Colonic mucosa (tissue), 4 donors: ENCODE measurements around the gene CLINT1. TPM values are rescaled to one million over a fixed set of nuclear protein-coding genes. Genes with fewer than 3 reads are reported as not detected.
"Not testable (repeated sequence)": the region's sequence is repeated elsewhere in the genome, so short reads cannot be mapped to it uniquely, and the experiment has no call there.

ENCODE experiments used
- DNase-seq: peaks from one replicate; pipeline ENCODE4 v3.0.0-alpha.2; 2020
- H3K27ac ChIP-seq: fragments of 200-600 bp; one replicate; pipeline ENCODE4 v1.8.0; 2021
- H3K27me3 ChIP-seq: fragments of 200-600 bp; one replicate; pipeline ENCODE4 v1.8.0; 2021
- H3K36me3 ChIP-seq: fragments of 200-600 bp; one replicate; pipeline ENCODE4 v1.8.0; 2021
- H3K4me1 ChIP-seq: fragments of 200-600 bp; one replicate; pipeline ENCODE4 v1.8.0; 2021; ENCODE audit warnings: mild to moderate bottlenecking
- H3K4me3 ChIP-seq: fragments of 200-600 bp; one replicate; pipeline ENCODE4 v1.8.0; 2021
- H3K9ac ChIP-seq, 2 donors: one replicate each; pipeline ENCODE4 v1.7.0; 2013; ENCODE audit warnings: control low read depth in 2 of 2, low read depth in 2 of 2, low read length in 2 of 2
- H3K9me3 ChIP-seq: fragments of 200-600 bp; one replicate; pipeline ENCODE4 v1.8.0; 2021
- CTCF ChIP-seq: fragments of 200-600 bp; IDR thresholded peaks from one replicate; pipeline ENCODE4 v1.8.0; 2022; ENCODE audit warnings: antibody characterized with exemption, mild to moderate bottlenecking
- intact Hi-C: fragments of 100-400 bp; cut with DNase I; formaldehyde crosslinking; loops from one replicate; pipeline ENCODE4 v1.14.1; 2022
- total RNA-seq, 2 donors: library from RNA; stranded (reverse); fragmentation: NEBNext Ultra II Directional in 1 of 2; extraction: Animal tissue kit (Norgen Biotek cat#: 25700) in 1 of 2; gene quantifications; one replicate each; pipeline ENCODE4 v1.2.1, GENCODE V29; 2021
- donor health status: healthy.
- donor health status: DM: no; HTN: no; CAD: no.
- donor health status: DM: no; HTN: no; CAD: no.

The CLINT1 gene
- total RNA-seq, 2 donors from 2014 or later = 127 to 183 TPM

GRCh38 chr5:157860898-157861890 lies 2.2 kb upstream of the CLINT1 start:
- Histone ChIP-seq H3K9me3 (no peaks in the 10 kb centered on the region), H3K4me3 (no peak overlapping the region), H3K4me1 (no peaks in the 10 kb centered on the region), H3K27ac (no peak overlapping the region), H3K36me3 (no peaks in the 10 kb centered on the region), H3K27me3 (no peaks in the 10 kb centered on the region), H3K9ac (no peak overlapping the region)
- intact Hi-C loops = no loop called here
- no peak for TF ChIP-seq CTCF
- peak; percentile 78 for DNase-seq

GRCh38 chr5:157859227-157859575 lies 256 bp upstream of the CLINT1 start:
- Histone ChIP-seq H3K9me3 (no peaks in the 10 kb centered on the region), H3K4me1 (no peaks in the 10 kb centered on the region), H3K9ac (peak overlapping the region; percentile 89 to 93), H3K27me3 (no peaks in the 10 kb centered on the region), H3K27ac (no peak overlapping the region), H3K36me3 (no peaks in the 10 kb centered on the region), H3K4me3 (peak overlapping the region; percentile 82)
- TF ChIP-seq CTCF = no peak
- intact Hi-C loops = no loop called here
- no peak for DNase-seq

GRCh38 chr5:157857816-157858526 lies 974 bp downstream of the CLINT1 start:
- Histone ChIP-seq H3K4me1 (no peaks in the 10 kb centered on the region), H3K4me3 (peak overlapping the region; percentile 82), H3K27me3 (no peaks in the 10 kb centered on the region), H3K9me3 (no peaks in the 10 kb centered on the region), H3K9ac (peak overlapping the region; percentile 89 to 93), H3K27ac (peak overlapping the region; percentile 84), H3K36me3 (no peaks in the 10 kb centered on the region)
- no peak for DNase-seq
- TF ChIP-seq CTCF = no peak
- intact Hi-C loops = no loop called here

- intact Hi-C loops = no loop called here
Measured at GRCh38 chr5:157855404-157855994, 3.4 kb downstream of the CLINT1 start.

GRCh38 chr5:157853365-157853764 lies 5.6 kb downstream of the CLINT1 start:
- H3K27ac ChIP-seq, H3K4me1 ChIP-seq, H3K36me3 ChIP-seq, intact Hi-C loops, H3K9ac ChIP-seq, H3K27me3 ChIP-seq, H3K9me3 ChIP-seq, H3K4me3 ChIP-seq, DNase-seq: not testable (repeated sequence)

More at GRCh38 chr5:157855404-157855994, 3.4 kb downstream of the CLINT1 start:
- DNase-seq = peak; percentile 72
- no peak overlapping the region for H3K9ac ChIP-seq
- H3K27me3 ChIP-seq = no peaks in the 10 kb centered on the region
- no peak overlapping the region for H3K4me3 ChIP-seq
- H3K27ac ChIP-seq = no peak overlapping the region
- no peaks in the 10 kb centered on the region for H3K4me1 ChIP-seq
- H3K9me3 ChIP-seq = no peaks in the 10 kb centered on the region
- peak; percentile 57 for TF ChIP-seq CTCF
- H3K36me3 ChIP-seq = no peaks in the 10 kb centered on the region
